WTC11 (cell line): Measurements from ENCODE around the gene ENO1. TPM values are rescaled to one million over a fixed set of nuclear protein-coding genes. Genes with fewer than 3 reads are reported as not detected.

Experiments
- ATAC-seq: fragments of 200-7000 bp; cut with Tn5 transposase; 2 replicates; pipeline ENCODE4 v1.10.0; 2021; ENCODE audit warnings: mild to moderate bottlenecking, moderate library complexity
- CTCF ChIA-PET: fragments of 300-600 bp; sonication (Branson Sonifier 250); formaldehyde crosslinking; loops from one replicate; lab custom pipeline; 2021; ENCODE audit warnings: antibody characterized with exemption; lab: Charles Lee
- POLR2A ChIA-PET: fragments of 350-600 bp; sonication (Branson Sonifier 250); formaldehyde crosslinking; loops from one replicate; lab custom pipeline; 2021; ENCODE audit warnings: antibody characterized with exemption; lab: Charles Lee
- DNase-seq: peaks from one replicate; pipeline ENCODE4 v3.0.0; 2021; ENCODE audit warnings: low spot score
- H3K27ac Mint-ChIP-seq: 2 replicates; pipeline ENCODE4 v1.8.0; 2021; ENCODE audit warnings: mixed read lengths
- H3K27me3 Mint-ChIP-seq: 2 replicates; pipeline ENCODE4 v1.8.0; 2021; ENCODE audit warnings: low read depth, mild to moderate bottlenecking, moderate library complexity, mixed read lengths
- H3K36me3 Mint-ChIP-seq: 2 replicates; pipeline ENCODE4 v1.8.0; 2021; ENCODE audit warnings: mixed read lengths
- H3K4me1 Mint-ChIP-seq: 2 replicates; pipeline ENCODE4 v1.8.0; 2022; ENCODE audit warnings: mixed read lengths
- H3K4me3 Mint-ChIP-seq: 2 replicates; pipeline ENCODE4 v1.8.0; 2021; ENCODE audit warnings: mild to moderate bottlenecking, moderate library complexity, mixed read lengths
- H3K9me3 Mint-ChIP-seq: 2 replicates; pipeline ENCODE4 v1.8.0; 2021; ENCODE audit warnings: mixed read lengths
- ESRRA ChIP-seq: sonication (generic); formaldehyde crosslinking; IDR thresholded peaks from 2 replicates; pipeline ENCODE4 v1.8.1; 2022; ENCODE audit warnings: mild to moderate bottlenecking, missing genetic modification reagents, borderline replicate concordance
- GRHL2 ChIP-seq: fragments of 250-450 bp; sonication (Bioruptor Pico); IDR thresholded peaks from 2 replicates; pipeline ENCODE4 v1.8.0; 2022; ENCODE audit warnings: mild to moderate bottlenecking, moderate library complexity; ENCODE audit not compliant: insufficient replicate concordance, severe bottlenecking
- HMGA2 ChIP-seq: fragments of 250-450 bp; sonication (Bioruptor Pico); IDR thresholded peaks from 2 replicates; pipeline ENCODE4 v1.4.0; 2021; ENCODE audit warnings: mild to moderate bottlenecking, moderate library complexity
- JUN ChIP-seq: sonication (generic); formaldehyde crosslinking; IDR thresholded peaks from 2 replicates; pipeline ENCODE4 v1.8.0; 2023; ENCODE audit warnings: mild to moderate bottlenecking, missing genetic modification reagents
- NR2C2 ChIP-seq: sonication (generic); formaldehyde crosslinking; IDR thresholded peaks from 2 replicates; pipeline ENCODE4 v1.8.0; 2022; ENCODE audit warnings: mild to moderate bottlenecking, missing genetic modification reagents
- PRRX2 ChIP-seq: fragments of 250-450 bp; sonication (Bioruptor Pico); IDR thresholded peaks from 2 replicates; pipeline ENCODE4 v1.8.0; 2021; ENCODE audit warnings: mild to moderate bottlenecking
- SMAD3 ChIP-seq: sonication (generic); formaldehyde crosslinking; IDR thresholded peaks from 2 replicates; pipeline ENCODE4 v1.8.0; 2022; ENCODE audit warnings: missing genetic modification reagents, mild to moderate bottlenecking, borderline replicate concordance
- SP1 ChIP-seq: sonication (generic); formaldehyde crosslinking; conservative IDR thresholded peaks from 2 replicates; pipeline ENCODE4 v1.8.1; 2022; ENCODE audit warnings: missing genetic modification reagents
- ZNF396 ChIP-seq: fragments of 250-450 bp; sonication (Bioruptor Pico); IDR thresholded peaks from 2 replicates; pipeline ENCODE4 v1.8.0; 2021; ENCODE audit warnings: mild to moderate bottlenecking, moderate library complexity, borderline replicate concordance
- total RNA-seq: library from RNA; stranded (reverse); gene quantifications from 3 replicates; pipeline ENCODE4 v1.2.3, GENCODE V29; 2021
- TF ChIP-seq, protein P1 (sequence below): sonication (generic); formaldehyde crosslinking; conservative IDR thresholded peaks from 2 replicates; pipeline ENCODE4 v1.8.1; 2023; ENCODE audit warnings: mild to moderate bottlenecking, low read depth, missing genetic modification reagents, moderate library complexity
- TF ChIP-seq, protein P2 (sequence below): fragments of 250-450 bp; sonication (Bioruptor Pico); IDR thresholded peaks from 2 replicates; pipeline ENCODE4 v1.9.0; 2021; ENCODE audit warnings: moderate library complexity, mild to moderate bottlenecking, inconsistent platforms, borderline replicate concordance
- TF ChIP-seq, protein P3 (sequence below): sonication (generic); formaldehyde crosslinking; IDR thresholded peaks from 2 replicates; pipeline ENCODE4 v1.8.0; 2022; ENCODE audit warnings: mild to moderate bottlenecking, missing genetic modification reagents
- TF ChIP-seq, protein P4 (sequence below): sonication (generic); formaldehyde crosslinking; IDR thresholded peaks from 2 replicates; pipeline ENCODE4 v1.8.1; 2023; ENCODE audit warnings: mild to moderate bottlenecking, missing genetic modification reagents, borderline replicate concordance
- TF ChIP-seq, protein P5 (sequence below): sonication (generic); formaldehyde crosslinking; IDR thresholded peaks from 2 replicates; pipeline ENCODE4 v1.8.0; 2022; ENCODE audit warnings: mild to moderate bottlenecking, missing genetic modification reagents
- TF ChIP-seq, protein P6 (sequence below): fragments of 200-600 bp; IDR thresholded peaks from 2 replicates; pipeline ENCODE4 v1.8.0; 2022; ENCODE audit warnings: antibody characterized with exemption
- TF ChIP-seq, protein P7 (sequence below): sonication (generic); formaldehyde crosslinking; IDR thresholded peaks from 2 replicates; pipeline ENCODE4 v1.8.1; 2022; ENCODE audit warnings: low read depth, missing genetic modification reagents, borderline replicate concordance

The ENO1 gene
- total RNA-seq, 1 experiment from 2014 or later: 1,978 TPM

DNA sequence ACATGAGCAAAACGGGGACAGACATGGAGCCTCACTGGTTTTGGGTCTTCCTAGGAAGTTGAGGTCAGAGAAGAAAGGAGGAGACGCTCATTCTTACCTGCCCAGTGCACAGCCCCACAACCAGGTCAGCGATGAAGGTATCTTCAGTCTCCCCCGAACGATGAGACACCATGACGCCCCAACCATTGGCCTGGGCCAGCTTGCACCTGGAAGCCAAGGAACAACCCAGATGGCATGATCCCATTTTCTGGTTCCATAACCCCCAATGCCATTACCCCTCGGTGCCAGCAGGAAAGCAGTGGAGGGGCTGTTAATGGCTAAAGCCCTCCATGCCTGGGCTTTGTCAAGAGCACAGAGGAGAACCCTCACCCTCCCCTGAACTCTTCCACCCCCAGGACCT lies 15.3 kb downstream of the ENO1 start:
- H3K9me3 Mint-ChIP-seq: no peaks in the 10 kb centered on the region
- CTCF ChIA-PET: interaction anchor here (0.6 to 8.1 kb wide), 13 partner anchors 9 to 276 kb away, joined by 3 to 69 read pairs (median 7); partner anchors contain the start of gene ENO1
- H3K4me1 Mint-ChIP-seq: peaks cover 42% of the 10 kb centered on the region
- peaks cover 95% of the 10 kb centered on the region for H3K36me3 Mint-ChIP-seq
- H3K4me3 Mint-ChIP-seq: no peak overlapping the region
- TF ChIP-seq, protein P1, sequence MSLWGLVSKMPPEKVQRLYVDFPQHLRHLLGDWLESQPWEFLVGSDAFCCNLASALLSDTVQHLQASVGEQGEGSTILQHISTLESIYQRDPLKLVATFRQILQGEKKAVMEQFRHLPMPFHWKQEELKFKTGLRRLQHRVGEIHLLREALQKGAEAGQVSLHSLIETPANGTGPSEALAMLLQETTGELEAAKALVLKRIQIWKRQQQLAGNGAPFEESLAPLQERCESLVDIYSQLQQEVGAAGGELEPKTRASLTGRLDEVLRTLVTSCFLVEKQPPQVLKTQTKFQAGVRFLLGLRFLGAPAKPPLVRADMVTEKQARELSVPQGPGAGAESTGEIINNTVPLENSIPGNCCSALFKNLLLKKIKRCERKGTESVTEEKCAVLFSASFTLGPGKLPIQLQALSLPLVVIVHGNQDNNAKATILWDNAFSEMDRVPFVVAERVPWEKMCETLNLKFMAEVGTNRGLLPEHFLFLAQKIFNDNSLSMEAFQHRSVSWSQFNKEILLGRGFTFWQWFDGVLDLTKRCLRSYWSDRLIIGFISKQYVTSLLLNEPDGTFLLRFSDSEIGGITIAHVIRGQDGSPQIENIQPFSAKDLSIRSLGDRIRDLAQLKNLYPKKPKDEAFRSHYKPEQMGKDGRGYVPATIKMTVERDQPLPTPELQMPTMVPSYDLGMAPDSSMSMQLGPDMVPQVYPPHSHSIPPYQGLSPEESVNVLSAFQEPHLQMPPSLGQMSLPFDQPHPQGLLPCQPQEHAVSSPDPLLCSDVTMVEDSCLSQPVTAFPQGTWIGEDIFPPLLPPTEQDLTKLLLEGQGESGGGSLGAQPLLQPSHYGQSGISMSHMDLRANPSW: no peak
- TF ChIP-seq SP1 (CRISPR knock-in tag) (no peak), HMGA2 (CRISPR knock-in tag) (no peak), NR2C2 (CRISPR knock-in tag) (no peak), GRHL2 (CRISPR knock-in tag) (no peak), SMAD3 (CRISPR knock-in tag) (no peak), ZNF396 (CRISPR knock-in tag) (no peak), PRRX2 (CRISPR knock-in tag) (no peak), JUN (no peak)
- TF ChIP-seq, protein P2, sequence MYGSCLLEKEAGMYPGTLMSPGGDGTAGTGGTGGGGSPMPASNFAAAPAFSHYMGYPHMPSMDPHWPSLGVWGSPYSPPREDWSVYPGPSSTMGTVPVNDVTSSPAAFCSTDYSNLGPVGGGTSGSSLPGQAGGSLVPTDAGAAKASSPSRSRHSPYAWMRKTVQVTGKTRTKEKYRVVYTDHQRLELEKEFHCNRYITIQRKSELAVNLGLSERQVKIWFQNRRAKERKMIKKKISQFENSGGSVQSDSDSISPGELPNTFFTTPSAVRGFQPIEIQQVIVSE (CRISPR knock-in tag): no peak
- TF ChIP-seq, protein P3, sequence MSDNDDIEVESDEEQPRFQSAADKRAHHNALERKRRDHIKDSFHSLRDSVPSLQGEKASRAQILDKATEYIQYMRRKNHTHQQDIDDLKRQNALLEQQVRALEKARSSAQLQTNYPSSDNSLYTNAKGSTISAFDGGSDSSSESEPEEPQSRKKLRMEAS (CRISPR knock-in tag): no peak
- TF ChIP-seq, protein P4, sequence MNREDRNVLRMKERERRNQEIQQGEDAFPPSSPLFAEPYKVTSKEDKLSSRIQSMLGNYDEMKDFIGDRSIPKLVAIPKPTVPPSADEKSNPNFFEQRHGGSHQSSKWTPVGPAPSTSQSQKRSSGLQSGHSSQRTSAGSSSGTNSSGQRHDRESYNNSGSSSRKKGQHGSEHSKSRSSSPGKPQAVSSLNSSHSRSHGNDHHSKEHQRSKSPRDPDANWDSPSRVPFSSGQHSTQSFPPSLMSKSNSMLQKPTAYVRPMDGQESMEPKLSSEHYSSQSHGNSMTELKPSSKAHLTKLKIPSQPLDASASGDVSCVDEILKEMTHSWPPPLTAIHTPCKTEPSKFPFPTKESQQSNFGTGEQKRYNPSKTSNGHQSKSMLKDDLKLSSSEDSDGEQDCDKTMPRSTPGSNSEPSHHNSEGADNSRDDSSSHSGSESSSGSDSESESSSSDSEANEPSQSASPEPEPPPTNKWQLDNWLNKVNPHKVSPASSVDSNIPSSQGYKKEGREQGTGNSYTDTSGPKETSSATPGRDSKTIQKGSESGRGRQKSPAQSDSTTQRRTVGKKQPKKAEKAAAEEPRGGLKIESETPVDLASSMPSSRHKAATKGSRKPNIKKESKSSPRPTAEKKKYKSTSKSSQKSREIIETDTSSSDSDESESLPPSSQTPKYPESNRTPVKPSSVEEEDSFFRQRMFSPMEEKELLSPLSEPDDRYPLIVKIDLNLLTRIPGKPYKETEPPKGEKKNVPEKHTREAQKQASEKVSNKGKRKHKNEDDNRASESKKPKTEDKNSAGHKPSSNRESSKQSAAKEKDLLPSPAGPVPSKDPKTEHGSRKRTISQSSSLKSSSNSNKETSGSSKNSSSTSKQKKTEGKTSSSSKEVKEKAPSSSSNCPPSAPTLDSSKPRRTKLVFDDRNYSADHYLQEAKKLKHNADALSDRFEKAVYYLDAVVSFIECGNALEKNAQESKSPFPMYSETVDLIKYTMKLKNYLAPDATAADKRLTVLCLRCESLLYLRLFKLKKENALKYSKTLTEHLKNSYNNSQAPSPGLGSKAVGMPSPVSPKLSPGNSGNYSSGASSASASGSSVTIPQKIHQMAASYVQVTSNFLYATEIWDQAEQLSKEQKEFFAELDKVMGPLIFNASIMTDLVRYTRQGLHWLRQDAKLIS (CRISPR knock-in tag): no peak
- TF ChIP-seq, protein P5, sequence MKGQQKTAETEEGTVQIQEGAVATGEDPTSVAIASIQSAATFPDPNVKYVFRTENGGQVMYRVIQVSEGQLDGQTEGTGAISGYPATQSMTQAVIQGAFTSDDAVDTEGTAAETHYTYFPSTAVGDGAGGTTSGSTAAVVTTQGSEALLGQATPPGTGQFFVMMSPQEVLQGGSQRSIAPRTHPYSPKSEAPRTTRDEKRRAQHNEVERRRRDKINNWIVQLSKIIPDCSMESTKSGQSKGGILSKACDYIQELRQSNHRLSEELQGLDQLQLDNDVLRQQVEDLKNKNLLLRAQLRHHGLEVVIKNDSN: no peak
- no peaks in the 10 kb centered on the region; the same call in 1 of the 2 replicates for H3K27me3 Mint-ChIP-seq
- H3K27ac Mint-ChIP-seq: peak overlapping the region; percentile 37
- DNase-seq (no peak), ATAC-seq (no peak)
- POLR2A ChIA-PET: interaction anchor here (1.3 kb wide), 1 partner anchor 9 kb away, joined by 4 read pairs; no protein-coding TSS in a partner anchor

DNA sequence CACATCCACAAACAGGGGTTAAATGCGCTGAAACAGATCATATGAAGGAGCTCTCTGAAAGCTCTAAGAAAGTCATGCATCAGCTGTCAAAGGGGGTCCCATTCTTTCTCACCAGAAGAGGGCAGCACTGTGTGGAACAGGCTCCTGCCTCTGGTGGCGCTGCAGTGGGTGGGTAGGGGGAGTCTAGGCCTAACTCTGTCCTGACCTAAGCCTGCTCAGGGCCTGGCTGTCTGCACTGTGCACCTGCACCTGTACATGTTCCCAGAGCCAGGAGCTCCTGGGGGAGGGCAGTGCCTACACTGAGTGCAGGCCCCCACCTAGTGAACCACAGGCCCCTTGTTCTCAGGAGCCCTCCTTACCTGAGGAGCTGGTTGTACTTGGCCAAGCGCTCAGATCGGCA lies 16.0 kb downstream of the ENO1 start:
- TF ChIP-seq, protein P6, sequence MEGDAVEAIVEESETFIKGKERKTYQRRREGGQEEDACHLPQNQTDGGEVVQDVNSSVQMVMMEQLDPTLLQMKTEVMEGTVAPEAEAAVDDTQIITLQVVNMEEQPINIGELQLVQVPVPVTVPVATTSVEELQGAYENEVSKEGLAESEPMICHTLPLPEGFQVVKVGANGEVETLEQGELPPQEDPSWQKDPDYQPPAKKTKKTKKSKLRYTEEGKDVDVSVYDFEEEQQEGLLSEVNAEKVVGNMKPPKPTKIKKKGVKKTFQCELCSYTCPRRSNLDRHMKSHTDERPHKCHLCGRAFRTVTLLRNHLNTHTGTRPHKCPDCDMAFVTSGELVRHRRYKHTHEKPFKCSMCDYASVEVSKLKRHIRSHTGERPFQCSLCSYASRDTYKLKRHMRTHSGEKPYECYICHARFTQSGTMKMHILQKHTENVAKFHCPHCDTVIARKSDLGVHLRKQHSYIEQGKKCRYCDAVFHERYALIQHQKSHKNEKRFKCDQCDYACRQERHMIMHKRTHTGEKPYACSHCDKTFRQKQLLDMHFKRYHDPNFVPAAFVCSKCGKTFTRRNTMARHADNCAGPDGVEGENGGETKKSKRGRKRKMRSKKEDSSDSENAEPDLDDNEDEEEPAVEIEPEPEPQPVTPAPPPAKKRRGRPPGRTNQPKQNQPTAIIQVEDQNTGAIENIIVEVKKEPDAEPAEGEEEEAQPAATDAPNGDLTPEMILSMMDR: peak; percentile 52; the same call in 1 of the 2 replicates
- TF ChIP-seq NR2C2 (CRISPR knock-in tag) (no peak), ESRRA (CRISPR knock-in tag) (no peak)
- TF ChIP-seq, protein P7, sequence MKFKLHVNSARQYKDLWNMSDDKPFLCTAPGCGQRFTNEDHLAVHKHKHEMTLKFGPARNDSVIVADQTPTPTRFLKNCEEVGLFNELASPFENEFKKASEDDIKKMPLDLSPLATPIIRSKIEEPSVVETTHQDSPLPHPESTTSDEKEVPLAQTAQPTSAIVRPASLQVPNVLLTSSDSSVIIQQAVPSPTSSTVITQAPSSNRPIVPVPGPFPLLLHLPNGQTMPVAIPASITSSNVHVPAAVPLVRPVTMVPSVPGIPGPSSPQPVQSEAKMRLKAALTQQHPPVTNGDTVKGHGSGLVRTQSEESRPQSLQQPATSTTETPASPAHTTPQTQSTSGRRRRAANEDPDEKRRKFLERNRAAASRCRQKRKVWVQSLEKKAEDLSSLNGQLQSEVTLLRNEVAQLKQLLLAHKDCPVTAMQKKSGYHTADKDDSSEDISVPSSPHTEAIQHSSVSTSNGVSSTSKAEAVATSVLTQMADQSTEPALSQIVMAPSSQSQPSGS (CRISPR knock-in tag): no peak
- ChIA-PET POLR2A (interaction anchor here (0.9 to 1.3 kb wide), 2 partner anchors 8 to 52 kb away, joined by 3 to 4 read pairs; no protein-coding TSS in a partner anchor), CTCF (interaction anchor here (0.6 to 8.1 kb wide), 21 partner anchors 10 to 275 kb away, joined by 3 to 69 read pairs (median 4); partner anchors contain the start of gene ENO1)
- ATAC-seq: peak; percentile 76
- H3K27ac Mint-ChIP-seq: peak overlapping the region; percentile 37
- no peak overlapping the region for H3K4me3 Mint-ChIP-seq
- H3K36me3 Mint-ChIP-seq: peaks cover 93% of the 10 kb centered on the region
- H3K4me1 Mint-ChIP-seq: peaks cover 38% of the 10 kb centered on the region
- H3K9me3 Mint-ChIP-seq: no peaks in the 10 kb centered on the region
- H3K27me3 Mint-ChIP-seq: no peaks in the 10 kb centered on the region; the same call in 1 of the 2 replicates
- peak; percentile 76 for DNase-seq
